HG03378 (cell line): ENCODE results near the gene ATP9B.
"Not testable (repeated sequence)": the region's sequence is repeated elsewhere in the genome, so short reads cannot be mapped to it uniquely, and the experiment has no call there.

ENCODE experiments used
- ATAC-seq: cut with Tn5 transposase; IDR thresholded peaks from one replicate; pipeline ENCODE4 v1.9.1; 2021; ENCODE audit warnings: mild to moderate bottlenecking, moderate library complexity; ENCODE audit not compliant: unreplicated experiment

Gene ATP9B

GRCh38 chr18:79326413-79327198 lies 257.4 kb downstream of the ATP9B start:
- no peak for ATAC-seq

GRCh38 chr18:79327199-79327721 lies 258.1 kb downstream of the ATP9B start:
- ATAC-seq: no peak

GRCh38 chr18:79327915-79328314 lies 258.7 kb downstream of the ATP9B start:
- ATAC-seq: not testable (repeated sequence)

GRCh38 chr18:79328887-79329286 lies 259.7 kb downstream of the ATP9B start:
- no peak for ATAC-seq

DNA sequence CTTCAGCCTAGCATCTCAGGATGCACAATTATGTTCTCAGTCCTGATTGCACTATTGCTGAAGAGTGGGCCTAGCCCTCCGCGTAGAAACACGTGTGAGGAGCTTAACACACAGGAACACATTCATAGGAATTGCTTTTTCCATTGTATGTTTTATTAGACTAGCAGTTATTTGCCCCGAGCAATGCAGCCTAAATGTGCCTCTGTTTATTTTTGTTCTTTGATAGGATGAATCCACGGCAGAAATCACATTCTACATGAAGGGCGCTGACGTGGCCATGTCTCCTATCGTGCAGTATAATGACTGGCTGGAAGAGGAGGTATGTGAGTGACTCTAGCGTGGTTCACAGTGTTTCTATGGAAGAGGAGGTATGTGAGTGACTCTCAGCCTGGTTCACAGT lies 260.6 kb downstream of the ATP9B start:
- no peak for ATAC-seq

DNA sequence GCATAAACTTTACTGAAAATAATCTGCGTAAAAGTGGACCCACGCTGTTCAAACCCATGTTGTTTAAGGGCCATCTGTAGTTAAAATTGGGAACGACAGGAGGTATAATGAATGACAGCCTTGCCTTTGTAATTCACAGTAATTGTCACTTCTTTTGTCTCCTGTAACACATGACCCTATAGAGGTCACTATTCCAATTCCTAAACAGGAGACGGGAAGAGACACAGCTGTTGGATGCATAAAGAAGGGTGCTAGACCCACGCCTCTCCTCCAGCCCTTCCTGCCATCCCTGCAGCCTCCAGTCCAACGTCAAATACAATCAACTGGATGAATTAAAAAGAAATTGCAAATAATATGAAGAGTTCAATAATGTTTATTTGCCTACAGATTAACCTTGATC lies 263.5 kb downstream of the ATP9B start:
- no peak for ATAC-seq

- ATAC-seq: no peak
Measured at GRCh38 chr18:79333046-79333445, 263.9 kb downstream of the ATP9B start.

- no peak for ATAC-seq
Measured at GRCh38 chr18:79334496-79335233, 265.5 kb downstream of the ATP9B start.

DNA sequence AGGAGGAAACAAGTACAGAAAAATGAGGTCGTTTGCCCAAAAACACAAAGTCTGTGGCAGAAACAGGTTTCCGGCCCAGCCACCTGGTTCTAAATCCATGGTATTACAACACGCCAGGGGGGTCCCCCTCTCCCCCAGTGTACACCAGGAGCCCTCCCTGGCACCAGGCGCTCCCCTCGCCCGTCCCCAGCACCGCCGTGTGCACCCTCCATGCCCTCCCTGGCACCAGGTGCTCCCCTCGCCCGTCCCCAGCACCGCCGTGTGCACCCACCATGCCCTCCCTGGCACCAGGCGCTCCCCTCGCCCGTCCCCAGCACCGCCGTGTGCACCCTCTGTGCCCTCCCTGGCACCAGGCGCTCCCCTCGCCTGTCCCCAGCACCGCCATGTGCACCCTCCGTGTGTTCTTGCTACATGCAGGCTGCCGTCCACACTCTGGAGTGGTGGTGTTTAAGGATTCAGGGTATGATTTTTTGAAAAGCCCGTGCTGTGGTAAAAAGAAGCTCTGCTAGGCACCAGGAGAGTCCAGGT lies 266.7 kb downstream of the ATP9B start:
- ATAC-seq: no peak

GRCh38 chr18:79336556-79337142 lies 267.5 kb downstream of the ATP9B start:
- ATAC-seq: no peak

DNA sequence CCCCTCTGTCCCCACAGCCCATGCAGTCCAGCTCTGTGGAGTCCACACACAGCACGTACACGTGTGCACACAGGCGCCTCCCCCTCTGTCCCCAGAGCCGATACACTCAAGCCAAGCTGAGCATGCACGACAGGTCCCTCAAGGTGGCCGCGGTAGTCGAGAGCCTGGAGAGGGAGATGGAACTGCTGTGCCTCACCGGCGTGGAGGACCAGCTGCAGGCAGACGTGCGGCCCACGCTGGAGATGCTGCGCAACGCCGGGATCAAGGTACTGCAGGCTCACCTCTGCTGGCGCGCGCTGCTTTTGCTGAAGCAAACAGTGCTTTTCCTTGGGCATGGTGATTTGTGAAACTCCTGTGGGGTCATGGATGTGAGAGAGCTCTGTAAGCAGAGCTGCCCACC lies 268.0 kb downstream of the ATP9B start:
- ATAC-seq: no peak

- no peak for ATAC-seq
Measured at GRCh38 chr18:79337620-79338019, 268.4 kb downstream of the ATP9B start.

DNA sequence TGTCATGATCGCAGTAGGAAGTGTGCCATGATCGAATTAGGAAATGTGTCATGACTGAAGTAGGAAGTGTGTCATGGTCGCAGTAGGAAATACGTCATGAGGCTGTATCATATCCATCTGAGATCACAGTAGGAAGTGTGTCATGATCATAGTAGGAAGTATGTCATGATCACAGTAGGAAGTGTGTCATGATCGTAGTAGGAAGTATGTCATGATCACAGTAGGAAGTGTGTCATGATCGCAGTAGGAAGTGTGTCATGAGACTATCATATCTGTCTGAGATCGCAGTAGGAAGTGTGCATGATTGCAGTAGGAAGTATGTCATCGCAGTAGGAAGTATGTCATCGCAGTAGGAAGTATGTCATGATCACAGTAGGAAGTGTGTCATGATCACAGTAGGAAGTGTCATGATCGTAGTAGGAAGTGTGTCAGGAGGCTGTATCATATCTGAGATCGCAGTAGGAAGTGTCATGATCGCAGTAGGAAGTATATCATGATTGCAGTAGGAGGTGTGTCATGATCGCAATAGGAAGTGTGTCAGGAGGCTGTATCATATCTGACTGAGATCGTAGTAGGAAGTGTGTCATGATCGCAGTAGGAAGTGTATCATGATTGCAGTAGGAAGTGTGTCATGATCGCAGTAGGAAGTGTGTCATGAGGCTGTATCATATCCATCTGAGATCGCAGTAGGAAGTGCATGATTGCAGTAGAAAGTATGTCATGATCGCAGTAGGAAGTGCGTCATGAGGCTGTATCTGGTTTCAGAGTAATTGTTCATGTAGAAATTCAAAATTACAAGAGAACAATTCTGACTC lies 270.1 kb downstream of the ATP9B start:
- ATAC-seq: no peak

GRCh38 chr18:79343567-79344207 lies 274.5 kb downstream of the ATP9B start:
- ATAC-seq: no peak

- ATAC-seq: no peak
Measured at GRCh38 chr18:79344208-79344581, 275.0 kb downstream of the ATP9B start.

GRCh38 chr18:79345366-79345765 lies 276.2 kb downstream of the ATP9B start:
- no peak for ATAC-seq

DNA sequence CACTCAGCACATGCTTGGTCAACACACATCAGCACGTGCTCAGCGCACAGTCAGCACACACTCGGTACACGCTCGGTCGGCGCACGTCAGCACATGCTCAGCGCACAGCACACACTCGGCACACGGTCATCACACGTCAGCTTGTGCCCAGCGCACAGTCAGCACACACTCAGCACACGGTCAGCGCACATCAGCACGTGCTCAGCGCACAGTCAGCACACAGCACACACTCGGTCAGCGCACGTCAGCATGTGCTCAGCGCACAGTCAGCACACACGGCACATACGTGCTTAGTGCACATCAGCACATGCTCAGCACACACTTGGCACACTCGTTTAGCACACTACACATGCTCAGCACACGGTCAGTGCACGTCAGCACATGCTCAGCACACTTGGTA lies 276.8 kb downstream of the ATP9B start:
- no peak for ATAC-seq

GRCh38 chr18:79348066-79348465 lies 278.9 kb downstream of the ATP9B start:
- no peak for ATAC-seq

GRCh38 chr18:79352432-79352831 lies 283.2 kb downstream of the ATP9B start:
- no peak for ATAC-seq

GRCh38 chr18:79353267-79353666 lies 284.1 kb downstream of the ATP9B start:
- ATAC-seq: no peak
